H1 (cell line): ENCODE measurements around the gene PDE3A. TPM values are rescaled to one million over a fixed set of nuclear protein-coding genes. Genes with fewer than 3 reads are reported as not detected.

Experiments used
- CTCF ChIA-PET: fragments of 300-600 bp; sonication (Branson Sonifier 250); formaldehyde crosslinking; loops from one replicate; lab custom pipeline; 2021; ENCODE audit not compliant: partially characterized antibody; lab: Charles Lee
- POLR2A ChIA-PET: fragments of 300-600 bp; sonication (Branson Sonifier 250); formaldehyde crosslinking; loops from one replicate; lab custom pipeline; 2021; ENCODE audit warnings: inconsistent platforms; ENCODE audit not compliant: partially characterized antibody; lab: Charles Lee
- DNase-seq, 2 experiments: peaks; one replicate each; pipeline versions ENCODE4 v3.0.0 to v3.0.0-alpha.2; 2010 to 2022; ENCODE audit warnings: low spot score in 2 of 2, low read depth in 1 of 2, mixed read lengths in 1 of 2
- FAIRE-seq: peaks from 2 replicates; lab custom pipeline; 2011; peaks lifted over from hg19 to GRCh38; lab: Jason Lieb, UNC
- H2AFZ ChIP-seq: 2 replicates; pipeline ENCODE4 v1.8.1; 2012; ENCODE audit warnings: low read length, inconsistent platforms
- H2AK5ac ChIP-seq: 2 replicates; pipeline ENCODE4 v1.6.1; 2013; ENCODE audit warnings: low read depth, low read length
- H2BK120ac ChIP-seq: replicated peaks from 2 replicates; pipeline ENCODE3; 2013; ENCODE audit warnings: low read depth, low read length, inconsistent platforms
- H2BK12ac ChIP-seq: 2 replicates; pipeline ENCODE4 v1.6.1; 2013; ENCODE audit warnings: low read depth, low read length
- H2BK15ac ChIP-seq: 2 replicates; pipeline ENCODE4 v1.6.1; 2013; ENCODE audit warnings: low read length
- H2BK20ac ChIP-seq: 2 replicates; pipeline ENCODE4 v1.6.1; 2013; ENCODE audit warnings: low read length
- H2BK5ac ChIP-seq: 2 replicates; pipeline ENCODE4 v1.6.1; 2013; ENCODE audit warnings: low read depth, low read length
- H3K14ac ChIP-seq: 2 replicates; pipeline ENCODE4 v1.6.1; 2013; ENCODE audit warnings: inconsistent platforms; ENCODE audit not compliant: insufficient read length
- H3K18ac ChIP-seq: 2 replicates; pipeline ENCODE4 v1.6.1; 2013; ENCODE audit warnings: low read length; ENCODE audit errors: extremely low read depth
- H3K23ac ChIP-seq: 2 replicates; pipeline ENCODE4 v1.6.1; 2013; ENCODE audit warnings: inconsistent platforms; ENCODE audit not compliant: insufficient read length
- H3K23me2 ChIP-seq: 2 replicates; pipeline ENCODE4 v1.6.1; 2013; ENCODE audit warnings: low read depth, low read length
- H3K27ac ChIP-seq: 2 replicates; pipeline ENCODE4 v1.6.1; 2011; ENCODE audit warnings: low read depth, low read length, inconsistent platforms
- H3K27me3 ChIP-seq, 4 experiments: replicated peaks in 1 of 4; 1 replicate in 1 of 4; 2 replicates in 3 of 4; pipeline versions ENCODE4 v1.6.1 to v1.8.1; 2011 to 2013; ENCODE audit warnings: low read length in 3 of 4, mild to moderate bottlenecking in 3 of 4, inconsistent platforms in 2 of 4, mixed read lengths in 2 of 4, moderate library complexity in 1 of 4; ENCODE audit not compliant: control insufficient read depth in 3 of 4, insufficient read depth in 3 of 4; ENCODE audit errors: extremely low read depth in 1 of 4
- H3K36me3 ChIP-seq, 4 experiments: 2 replicates each; pipeline versions ENCODE4 v1.6.1 to v1.8.1; 2011 to 2013; ENCODE audit warnings: mild to moderate bottlenecking in 4 of 4, low read length in 3 of 4, moderate library complexity in 2 of 4, control low read depth in 1 of 4, inconsistent platforms in 1 of 4; ENCODE audit not compliant: insufficient read depth in 4 of 4, control insufficient read depth in 2 of 4
- H3K4ac ChIP-seq: replicated peaks from 2 replicates; pipeline ENCODE3; 2013; ENCODE audit warnings: low read length, low read depth, mixed read lengths, inconsistent platforms; ENCODE audit not compliant: insufficient read length
- H3K4me1 ChIP-seq, 4 experiments: replicated peaks in 1 of 4; 1 replicate in 1 of 4; 2 replicates in 3 of 4; pipeline versions ENCODE4 v1.6.1 to v1.8.1; 2011 to 2013; ENCODE audit warnings: low read length in 3 of 4, inconsistent platforms in 2 of 4, mixed read lengths in 1 of 4; ENCODE audit not compliant: insufficient read depth in 4 of 4, control insufficient read depth in 3 of 4
- H3K4me2 ChIP-seq, 2 experiments: 2 replicates each; pipeline versions ENCODE4 v1.6.1 to v1.8.1; 2011 to 2013; ENCODE audit warnings: low read depth in 2 of 2, low read length in 2 of 2, control low read depth in 1 of 2, inconsistent platforms in 1 of 2, mild to moderate bottlenecking in 1 of 2; ENCODE audit not compliant: insufficient read depth in 1 of 2
- H3K4me3 ChIP-seq, 4 experiments: fragments of 200-600, 300-600 bp in 1 of 4; sonication (generic), shearing (Covaris generic), sonication (Bioruptor Twin) in 1 of 4; 2 replicates each; pipeline versions ENCODE4 v1.5.1 to v1.8.1; 2011 to 2016; ENCODE audit warnings: low read length in 4 of 4, low read depth in 3 of 4, control low read depth in 2 of 4, inconsistent platforms in 2 of 4, mild to moderate bottlenecking in 2 of 4, mixed read lengths in 1 of 4, moderate library complexity in 1 of 4; ENCODE audit not compliant: insufficient read depth in 2 of 4; ENCODE audit errors: extremely low read depth in 1 of 4
- H3K56ac ChIP-seq: replicated peaks from 2 replicates; pipeline ENCODE3; 2013; ENCODE audit warnings: low read depth, mild to moderate bottlenecking, mixed read lengths, low read length, inconsistent platforms; ENCODE audit not compliant: insufficient read length
- H3K79me1 ChIP-seq: 2 replicates; pipeline ENCODE4 v1.6.1; 2013; ENCODE audit warnings: low read depth, low read length, control low read depth
- H3K79me2 ChIP-seq, 2 experiments: 2 replicates each; pipeline versions ENCODE4 v1.6.1 to v1.8.1; 2012 to 2013; ENCODE audit warnings: low read length in 2 of 2, mild to moderate bottlenecking in 2 of 2, inconsistent platforms in 1 of 2; ENCODE audit not compliant: insufficient read depth in 2 of 2, control insufficient read depth in 1 of 2
- H3K9ac ChIP-seq, 4 experiments: replicated peaks in 1 of 4; 1 replicate in 1 of 4; 2 replicates in 3 of 4; pipeline versions ENCODE4 v1.6.1 to v1.8.1; 2011 to 2013; ENCODE audit warnings: low read depth in 3 of 4, low read length in 3 of 4, control low read depth in 2 of 4, mild to moderate bottlenecking in 2 of 4, moderate library complexity in 2 of 4, inconsistent platforms in 1 of 4; ENCODE audit errors: extremely low read depth in 1 of 4
- H3K9me3 ChIP-seq, 2 experiments: 2 replicates each; pipeline versions ENCODE4 v1.6.1 to v1.8.1; 2012 to 2013; ENCODE audit warnings: mild to moderate bottlenecking in 2 of 2, moderate library complexity in 2 of 2, control low read depth in 1 of 2, inconsistent platforms in 1 of 2, low read depth in 1 of 2, low read length in 1 of 2, mixed read lengths in 1 of 2; ENCODE audit not compliant: insufficient read depth in 2 of 2
- H4K20me1 ChIP-seq, 2 experiments: replicated peaks in 1 of 2; 2 replicates each; pipeline versions ENCODE3 to v1.8.1; 2011 to 2013; ENCODE audit warnings: inconsistent platforms in 2 of 2, low read length in 2 of 2, mild to moderate bottlenecking in 1 of 2; ENCODE audit not compliant: insufficient read depth in 2 of 2, control insufficient read depth in 1 of 2
- H4K5ac ChIP-seq: 2 replicates; pipeline ENCODE4 v1.6.1; 2013; ENCODE audit warnings: low read length, low read depth, mixed read lengths, inconsistent platforms; ENCODE audit not compliant: insufficient read length
- H4K8ac ChIP-seq: 2 replicates; pipeline ENCODE4 v1.8.0; 2013; ENCODE audit warnings: mild to moderate bottlenecking, moderate library complexity, low read length, inconsistent platforms; ENCODE audit not compliant: insufficient read depth; ENCODE audit errors: extremely low read depth
- H4K91ac ChIP-seq: replicated peaks from 2 replicates; pipeline ENCODE3; 2013; ENCODE audit warnings: low read length, mixed read lengths, inconsistent platforms; ENCODE audit not compliant: insufficient read length
- BRCA1 ChIP-seq: IDR thresholded peaks from 2 replicates; pipeline ENCODE4 v1.6.1; 2012; ENCODE audit warnings: low read depth, low read length, improper control_type of control experiment
- CEBPB ChIP-seq: IDR thresholded peaks from 2 replicates; pipeline ENCODE4 v1.6.1; 2012; ENCODE audit warnings: low read depth, low read length
- CHD2 ChIP-seq: IDR thresholded peaks from 2 replicates; pipeline ENCODE4 v1.6.1; 2012; ENCODE audit warnings: low read length, improper control_type of control experiment
- FOSL1 ChIP-seq: IDR thresholded peaks from 2 replicates; pipeline ENCODE4 v1.6.1; 2011; ENCODE audit warnings: mild to moderate bottlenecking, low read depth, low read length, moderate library complexity; ENCODE audit not compliant: insufficient read depth
- JUND ChIP-seq: IDR thresholded peaks from 2 replicates; pipeline ENCODE4 v1.6.1; 2011; ENCODE audit warnings: mild to moderate bottlenecking, improper control_type of control experiment, low read length
- PHF8 ChIP-seq: fragments of 200-600 bp; sonication (generic); conservative IDR thresholded peaks from 2 replicates; pipeline ENCODE4 v1.7.1; 2012; ENCODE audit warnings: low read depth, mild to moderate bottlenecking, inconsistent platforms, low read length, moderate library complexity
- RAD21 ChIP-seq, 2 experiments: IDR thresholded peaks in 1 of 2; conservative IDR thresholded peaks in 1 of 2; 2 replicates each; pipeline ENCODE4 v1.6.1; 2011; ENCODE audit warnings: low read depth in 2 of 2, low read length in 2 of 2, improper control_type of control experiment in 1 of 2, inconsistent platforms in 1 of 2, mild to moderate bottlenecking in 1 of 2, moderate library complexity in 1 of 2
- RNF2 ChIP-seq: fragments of 200-900, 300-1000 bp; sonication (generic); IDR thresholded peaks from 2 replicates; pipeline ENCODE4 v1.7.1; 2016; ENCODE audit warnings: borderline replicate concordance, low read depth, mild to moderate bottlenecking, antibody characterized with exemption, low read length; ENCODE audit not compliant: poor library complexity, severe bottlenecking; ENCODE audit errors: missing control alignments
- SP1 ChIP-seq: IDR thresholded peaks from 2 replicates; pipeline ENCODE4 v1.6.1; 2011; ENCODE audit warnings: low read depth, low read length
- TAF1 ChIP-seq: IDR thresholded peaks from 2 replicates; pipeline ENCODE4 v1.6.1; 2011; ENCODE audit warnings: mild to moderate bottlenecking, low read depth, low read length
- ZNF274 ChIP-seq: IDR thresholded peaks from 2 replicates; pipeline ENCODE4 v1.7.0; 2012; ENCODE audit warnings: low read length, borderline replicate concordance; ENCODE audit errors: extremely low read depth
- WGBS, 2 experiments: shearing (Covaris generic) in 1 of 2; methylation state at CpG; one replicate each; pipeline versions ENCODE4 v1.1.6 to v1.1.7; 2013 to 2015; ENCODE audit warnings: low lambda C conversion rate in 2 of 2, mixed read lengths in 2 of 2, inconsistent platforms in 1 of 2, low coverage in 1 of 2, missing lambda C conversion rate in 1 of 2; ENCODE audit not compliant: insufficient replicate concordance in 2 of 2, insufficient coverage in 1 of 2, insufficient read length in 1 of 2; ENCODE audit errors: extremely low coverage in 1 of 2, missing lambda C conversion rate in 1 of 2; 5-methylcytosine and 5-hydroxymethylcytosine counted together
- polyA plus RNA-seq, 7 experiments: library from polyadenylated mRNA; depleted of rRNA in 3 of 7; stranded (reverse) in 5 of 7; unstranded in 2 of 7; fragments of >200 nt in 5 of 7; fragments of 200-250 nt in 2 of 7; gene quantifications; 1 replicate in 5 of 7; 2 replicates in 1 of 7; 4 replicates in 1 of 7; pipeline versions ENCODE4 v1.2.1 to v1.2.3, GENCODE V29; 2011 to 2013; ENCODE audit warnings: missing spikeins in 2 of 7, mixed read lengths in 2 of 7
- total RNA-seq: library from RNA; stranded (reverse); fragmentation: NEBNext Ultra II Directional; extraction: Animal tissue kit (Norgen Biotek cat#: 25700); gene quantifications from 2 replicates; pipeline ENCODE4 v1.2.1, GENCODE V29; 2021
- TF ChIP-seq, protein P1 (sequence below): IDR thresholded peaks from 2 replicates; pipeline ENCODE4 v1.6.1; 2012; ENCODE audit warnings: low read length, inconsistent platforms

Gene PDE3A
- total and polyA plus RNA-seq, 2 of the 8 experiments (the other 6 are each of a cell fraction or from before 2014, with no cell fraction given), result 1.4 to 3.4 TPM

DNA sequence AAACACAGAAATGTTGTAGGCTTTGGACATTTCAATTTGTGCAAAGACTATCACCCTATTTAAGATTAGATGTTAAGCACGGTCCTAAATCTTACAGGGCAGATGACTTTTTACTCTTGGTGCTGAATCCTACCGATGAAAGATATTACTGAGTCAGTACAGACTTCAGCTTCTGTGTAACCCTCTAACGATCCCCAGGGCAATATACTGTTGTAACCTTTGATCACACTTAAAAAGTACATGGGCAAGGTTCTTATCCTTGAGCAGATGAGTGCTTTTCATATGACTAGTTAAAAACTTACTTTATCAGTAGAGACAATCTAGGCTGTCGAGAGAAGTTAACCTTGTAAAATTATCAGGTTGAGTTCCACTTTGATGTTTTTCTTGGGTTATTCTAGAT lies 22.5 kb downstream of the PDE3A start:
- H3K23me2 ChIP-seq, result peaks cover 1% of the 10 kb centered on the region; the same call in 1 of the 2 replicates
- H3K18ac ChIP-seq, result no peak overlapping the region
- no peak overlapping the region for H3K56ac ChIP-seq
- no peak overlapping the region for H3K9ac ChIP-seq
- no peak overlapping the region for H4K91ac ChIP-seq
- no peak overlapping the region for H2BK120ac ChIP-seq
- H3K4me3 ChIP-seq, result no peak overlapping the region
- H4K5ac ChIP-seq, result no peak overlapping the region
- FAIRE-seq (no peak), DNase-seq (no peak)
- no peaks in the 10 kb centered on the region for H3K36me3 ChIP-seq
- no peaks in the 10 kb centered on the region for H3K79me2 ChIP-seq
- no peak overlapping the region for H2BK12ac ChIP-seq
- POLR2A ChIA-PET, result no interaction called here
- H3K9me3 ChIP-seq, result no peaks in the 10 kb centered on the region
- no peak overlapping the region for H3K27ac ChIP-seq
- H4K20me1 ChIP-seq, result no peaks in the 10 kb centered on the region
- H3K4me2 ChIP-seq, result no peak overlapping the region
- H3K23ac ChIP-seq, result no peak overlapping the region
- no peak overlapping the region for H4K8ac ChIP-seq
- no peak overlapping the region for H2AFZ ChIP-seq
- H2BK20ac ChIP-seq, result no peak overlapping the region
- no peak overlapping the region for H3K4ac ChIP-seq
- WGBS, 2 experiments, result 96% methylated on average over 4 of the region's 4 CpGs; no CpG with 5 or more reads in 1 of the 2 experiments
- no peak overlapping the region for H2BK5ac ChIP-seq
- H2BK15ac ChIP-seq, result no peak overlapping the region
- CTCF ChIA-PET, result interaction anchor here (0.6 to 1.7 kb wide), 5 partner anchors 8 to 234 kb away, joined by 3 to 4 read pairs (median 3); no protein-coding TSS in a partner anchor
- H3K27me3 ChIP-seq, result no peaks in the 10 kb centered on the region
- no peak overlapping the region for H2AK5ac ChIP-seq
- no peaks in the 10 kb centered on the region for H3K4me1 ChIP-seq
- H3K14ac ChIP-seq, result no peak overlapping the region
- H3K79me1 ChIP-seq, result no peaks in the 10 kb centered on the region
- TF ChIP-seq SP1 (no peak), JUND (no peak), FOSL1 (no peak), ZNF274 (no peak), RAD21 (IDR thresholded peaks at IDR 0.05 in 1 of 2, conservative IDR thresholded peaks at IDR 0.05 in 1 of 2; ENCODE audit: low read depth in 2 of 2, low read length in 2 of 2) (no peak), PHF8 (no peak), RNF2 (no peak), TAF1 (no peak), CHD2 (no peak), BRCA1 (no peak), CEBPB (no peak)
- TF ChIP-seq, protein P1, sequence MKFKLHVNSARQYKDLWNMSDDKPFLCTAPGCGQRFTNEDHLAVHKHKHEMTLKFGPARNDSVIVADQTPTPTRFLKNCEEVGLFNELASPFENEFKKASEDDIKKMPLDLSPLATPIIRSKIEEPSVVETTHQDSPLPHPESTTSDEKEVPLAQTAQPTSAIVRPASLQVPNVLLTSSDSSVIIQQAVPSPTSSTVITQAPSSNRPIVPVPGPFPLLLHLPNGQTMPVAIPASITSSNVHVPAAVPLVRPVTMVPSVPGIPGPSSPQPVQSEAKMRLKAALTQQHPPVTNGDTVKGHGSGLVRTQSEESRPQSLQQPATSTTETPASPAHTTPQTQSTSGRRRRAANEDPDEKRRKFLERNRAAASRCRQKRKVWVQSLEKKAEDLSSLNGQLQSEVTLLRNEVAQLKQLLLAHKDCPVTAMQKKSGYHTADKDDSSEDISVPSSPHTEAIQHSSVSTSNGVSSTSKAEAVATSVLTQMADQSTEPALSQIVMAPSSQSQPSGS, result no peak
